PFSK-1 (cell line): ENCODE measurements around the gene WFS1.

Source experiments
- SIN3A ChIP-seq: IDR thresholded peaks from 2 replicates; pipeline ENCODE4 v1.6.1; 2012; ENCODE audit warnings: mild to moderate bottlenecking, low read length, moderate library complexity, borderline replicate concordance; ENCODE audit not compliant: insufficient read depth
- TAF1 ChIP-seq: IDR thresholded peaks from 2 replicates; pipeline ENCODE4 v1.6.1; 2012; ENCODE audit warnings: low read length, control low read depth, borderline replicate concordance; ENCODE audit not compliant: insufficient read depth
- TF ChIP-seq, protein P1 (sequence below), 2 experiments: IDR thresholded peaks; 2 replicates each; pipeline versions ENCODE4 v1.6.1 to v1.8.0; 2011 to 2012; ENCODE audit warnings: low read depth in 2 of 2, low read length in 2 of 2, control low read depth in 1 of 2, inconsistent platforms in 1 of 2, mild to moderate bottlenecking in 1 of 2, moderate library complexity in 1 of 2; ENCODE audit not compliant: insufficient read depth in 1 of 2

DNA sequence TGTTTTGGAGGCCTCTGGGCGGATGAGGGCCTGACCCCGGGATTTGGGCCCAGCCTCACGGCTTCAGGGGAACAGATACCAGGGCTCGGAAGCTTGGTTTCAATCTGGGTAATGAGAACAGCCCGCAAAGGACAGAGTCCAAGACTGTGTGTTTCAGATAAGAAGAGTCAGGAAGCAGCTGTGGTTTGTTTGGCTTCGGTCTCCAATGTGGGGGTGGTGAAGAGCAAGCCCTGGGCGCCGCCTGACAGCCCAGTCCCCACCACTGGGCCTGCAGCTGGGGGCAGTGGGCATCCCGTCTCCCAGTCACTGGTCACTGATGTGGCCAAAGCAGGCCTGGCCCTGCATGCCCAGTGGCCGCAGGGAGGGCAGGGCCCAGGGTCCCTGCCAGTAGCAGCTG is 9.1 kb downstream of the WFS1 start:
- no peak for TF ChIP-seq SIN3A
- TF ChIP-seq TAF1, result no peak
- TF ChIP-seq, protein P1, sequence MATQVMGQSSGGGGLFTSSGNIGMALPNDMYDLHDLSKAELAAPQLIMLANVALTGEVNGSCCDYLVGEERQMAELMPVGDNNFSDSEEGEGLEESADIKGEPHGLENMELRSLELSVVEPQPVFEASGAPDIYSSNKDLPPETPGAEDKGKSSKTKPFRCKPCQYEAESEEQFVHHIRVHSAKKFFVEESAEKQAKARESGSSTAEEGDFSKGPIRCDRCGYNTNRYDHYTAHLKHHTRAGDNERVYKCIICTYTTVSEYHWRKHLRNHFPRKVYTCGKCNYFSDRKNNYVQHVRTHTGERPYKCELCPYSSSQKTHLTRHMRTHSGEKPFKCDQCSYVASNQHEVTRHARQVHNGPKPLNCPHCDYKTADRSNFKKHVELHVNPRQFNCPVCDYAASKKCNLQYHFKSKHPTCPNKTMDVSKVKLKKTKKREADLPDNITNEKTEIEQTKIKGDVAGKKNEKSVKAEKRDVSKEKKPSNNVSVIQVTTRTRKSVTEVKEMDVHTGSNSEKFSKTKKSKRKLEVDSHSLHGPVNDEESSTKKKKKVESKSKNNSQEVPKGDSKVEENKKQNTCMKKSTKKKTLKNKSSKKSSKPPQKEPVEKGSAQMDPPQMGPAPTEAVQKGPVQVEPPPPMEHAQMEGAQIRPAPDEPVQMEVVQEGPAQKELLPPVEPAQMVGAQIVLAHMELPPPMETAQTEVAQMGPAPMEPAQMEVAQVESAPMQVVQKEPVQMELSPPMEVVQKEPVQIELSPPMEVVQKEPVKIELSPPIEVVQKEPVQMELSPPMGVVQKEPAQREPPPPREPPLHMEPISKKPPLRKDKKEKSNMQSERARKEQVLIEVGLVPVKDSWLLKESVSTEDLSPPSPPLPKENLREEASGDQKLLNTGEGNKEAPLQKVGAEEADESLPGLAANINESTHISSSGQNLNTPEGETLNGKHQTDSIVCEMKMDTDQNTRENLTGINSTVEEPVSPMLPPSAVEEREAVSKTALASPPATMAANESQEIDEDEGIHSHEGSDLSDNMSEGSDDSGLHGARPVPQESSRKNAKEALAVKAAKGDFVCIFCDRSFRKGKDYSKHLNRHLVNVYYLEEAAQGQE (IDR thresholded peaks at IDR 0.05; ENCODE audit: insufficient read depth in 1 of 2, low read depth in 2 of 2, low read length in 2 of 2), result no peak
